Neural progenitor cell (in vitro differentiated cells): ENCODE data around the gene OVCA2. TPM values are rescaled to one million over a fixed set of nuclear protein-coding genes. Genes with fewer than 3 reads are reported as not detected.

Source experiments
- DNase-seq: peaks from one replicate; pipeline ENCODE4 v3.0.0-alpha.2; 2016; ENCODE audit warnings: low spot score
- H2AFZ ChIP-seq: fragments of 200-600 bp; sonication (generic); replicated peaks from 2 replicates; pipeline ENCODE4 v1.6.1; 2016; ENCODE audit warnings: antibody characterized with exemption
- H3F3A ChIP-seq: fragments of 200-600 bp; sonication (generic); 2 replicates; pipeline ENCODE4 v1.6.1; 2016; ENCODE audit warnings: antibody characterized with exemption, low read depth
- H3K27ac ChIP-seq: fragments of 200-600 bp; sonication (generic); 2 replicates; pipeline ENCODE4 v1.5.1; 2016; ENCODE audit warnings: mild to moderate bottlenecking
- H3K27me3 ChIP-seq: fragments of 200-600 bp; sonication (generic); 2 replicates; pipeline ENCODE4 v1.6.1; 2016; ENCODE audit warnings: mild to moderate bottlenecking, moderate library complexity
- H3K36me3 ChIP-seq: fragments of 200-600 bp; sonication (generic); 2 replicates; pipeline ENCODE4 v1.5.1; 2016
- H3K4me1 ChIP-seq: fragments of 200-600 bp; sonication (generic); 2 replicates; pipeline ENCODE4 v1.6.1; 2016; ENCODE audit warnings: mixed run types
- H3K4me2 ChIP-seq: fragments of 200-600 bp; sonication (generic); 2 replicates; pipeline ENCODE4 v1.6.1; 2016
- H3K4me3 ChIP-seq: fragments of 200-600 bp; sonication (generic); 2 replicates; pipeline ENCODE4 v1.5.1; 2016
- H3K79me2 ChIP-seq: fragments of 200-600 bp; sonication (generic); 2 replicates; pipeline ENCODE4 v1.6.1; 2016; ENCODE audit warnings: low read depth
- H3K9ac ChIP-seq: fragments of 200-600 bp; sonication (generic); 2 replicates; pipeline ENCODE4 v1.6.1; 2016
- H3K9me3 ChIP-seq: fragments of 200-600 bp; sonication (generic); 2 replicates; pipeline ENCODE4 v1.5.1; 2016; ENCODE audit warnings: low read depth
- H4K20me1 ChIP-seq: fragments of 200-600 bp; sonication (generic); 2 replicates; pipeline ENCODE4 v1.6.1; 2016; ENCODE audit warnings: low read depth
- H3K27ac Mint-ChIP-seq: 3 replicates; pipeline ENCODE4 v1.8.0; 2021; ENCODE audit warnings: mixed read lengths
- H3K27me3 Mint-ChIP-seq: 2 replicates; pipeline ENCODE4 v1.8.0; 2022; ENCODE audit warnings: low read depth, mild to moderate bottlenecking, inconsistent platforms, moderate library complexity, mixed read lengths; ENCODE audit not compliant: insufficient read depth
- H3K36me3 Mint-ChIP-seq: 3 replicates; pipeline ENCODE4 v1.8.0; 2021; ENCODE audit warnings: mixed read lengths
- H3K4me1 Mint-ChIP-seq: 3 replicates; pipeline ENCODE4 v1.8.0; 2021; ENCODE audit warnings: mixed read lengths
- H3K4me3 Mint-ChIP-seq: 3 replicates; pipeline ENCODE4 v1.8.0; 2021; ENCODE audit warnings: mild to moderate bottlenecking, moderate library complexity, mixed read lengths
- H3K9me3 Mint-ChIP-seq: 3 replicates; pipeline ENCODE4 v1.8.0; 2020; ENCODE audit warnings: mixed read lengths
- EZH2 ChIP-seq: fragments of 200-600 bp; sonication (generic); IDR thresholded peaks from 2 replicates; pipeline ENCODE4 v1.6.1; 2017; ENCODE audit warnings: antibody characterized with exemption, mild to moderate bottlenecking, moderate library complexity
- EZH2phosphoT487 ChIP-seq: fragments of 200-600 bp; sonication (generic); IDR thresholded peaks from 2 replicates; pipeline ENCODE4 v1.6.1; 2017; ENCODE audit warnings: antibody characterized with exemption
- microRNA counts: library from miRNA; unstranded; fragments of <30 nt; microRNA quantifications from one replicate; lab custom pipeline; 2016
- microRNA-seq: library from miRNA; unstranded; fragments of <30 nt; microRNA quantifications from one replicate; pipeline ENCODE4, GENCODE V29; 2016
- small RNA-seq: library from RNA; depleted of rRNA; stranded (forward); fragments of <200 nt; gene quantifications from one replicate; pipeline ENCODE3, GENCODE V24; 2015
- total RNA-seq: library from RNA; depleted of rRNA; stranded (reverse); fragments of >200 nt; gene quantifications from 2 replicates; pipeline ENCODE4 v1.2.3, GENCODE V29; 2015; ENCODE audit warnings: low replicate concordance
- TF ChIP-seq, protein P1 (sequence below): fragments of 200-600 bp; sonication (generic); IDR thresholded peaks from 2 replicates; pipeline ENCODE4 v1.5.1; 2017; ENCODE audit warnings: antibody characterized with exemption, mild to moderate bottlenecking

Gene OVCA2
- total RNA-seq, 1 donor from 2014 or later, result 5.4 TPM

GRCh38 chr17:2090210-2090641 lies 48.4 kb downstream of the OVCA2 start:
- no peaks in the 10 kb centered on the region for H3K79me2 ChIP-seq
- no peak overlapping the region for H2AFZ ChIP-seq
- Mint-ChIP-seq H3K4me1 (peaks cover 32% of the 10 kb centered on the region), H3K36me3 (peaks cover 13% of the 10 kb centered on the region), H3K27ac (no peak overlapping the region), H3K4me3 (no peak overlapping the region), H3K27me3 (no peaks in the 10 kb centered on the region), H3K9me3 (no peaks in the 10 kb centered on the region)
- no peaks in the 10 kb centered on the region for H3K36me3 ChIP-seq
- H4K20me1 ChIP-seq, result peaks cover 12% of the 10 kb centered on the region
- no peak overlapping the region for H3K9ac ChIP-seq
- H3K4me3 ChIP-seq, result no peak overlapping the region
- DNase-seq, result no peak
- peaks cover 5% of the 10 kb centered on the region for H3F3A ChIP-seq
- H3K4me2 ChIP-seq, result no peak overlapping the region
- no peaks in the 10 kb centered on the region for H3K27me3 ChIP-seq
- no peaks in the 10 kb centered on the region for H3K9me3 ChIP-seq
- H3K4me1 ChIP-seq, result peaks cover 24% of the 10 kb centered on the region
- no peak overlapping the region for H3K27ac ChIP-seq
- TF ChIP-seq, protein P1, sequence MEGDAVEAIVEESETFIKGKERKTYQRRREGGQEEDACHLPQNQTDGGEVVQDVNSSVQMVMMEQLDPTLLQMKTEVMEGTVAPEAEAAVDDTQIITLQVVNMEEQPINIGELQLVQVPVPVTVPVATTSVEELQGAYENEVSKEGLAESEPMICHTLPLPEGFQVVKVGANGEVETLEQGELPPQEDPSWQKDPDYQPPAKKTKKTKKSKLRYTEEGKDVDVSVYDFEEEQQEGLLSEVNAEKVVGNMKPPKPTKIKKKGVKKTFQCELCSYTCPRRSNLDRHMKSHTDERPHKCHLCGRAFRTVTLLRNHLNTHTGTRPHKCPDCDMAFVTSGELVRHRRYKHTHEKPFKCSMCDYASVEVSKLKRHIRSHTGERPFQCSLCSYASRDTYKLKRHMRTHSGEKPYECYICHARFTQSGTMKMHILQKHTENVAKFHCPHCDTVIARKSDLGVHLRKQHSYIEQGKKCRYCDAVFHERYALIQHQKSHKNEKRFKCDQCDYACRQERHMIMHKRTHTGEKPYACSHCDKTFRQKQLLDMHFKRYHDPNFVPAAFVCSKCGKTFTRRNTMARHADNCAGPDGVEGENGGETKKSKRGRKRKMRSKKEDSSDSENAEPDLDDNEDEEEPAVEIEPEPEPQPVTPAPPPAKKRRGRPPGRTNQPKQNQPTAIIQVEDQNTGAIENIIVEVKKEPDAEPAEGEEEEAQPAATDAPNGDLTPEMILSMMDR, result no peak
- TF ChIP-seq EZH2 (no peak), EZH2phosphoT487 (no peak)

DNA sequence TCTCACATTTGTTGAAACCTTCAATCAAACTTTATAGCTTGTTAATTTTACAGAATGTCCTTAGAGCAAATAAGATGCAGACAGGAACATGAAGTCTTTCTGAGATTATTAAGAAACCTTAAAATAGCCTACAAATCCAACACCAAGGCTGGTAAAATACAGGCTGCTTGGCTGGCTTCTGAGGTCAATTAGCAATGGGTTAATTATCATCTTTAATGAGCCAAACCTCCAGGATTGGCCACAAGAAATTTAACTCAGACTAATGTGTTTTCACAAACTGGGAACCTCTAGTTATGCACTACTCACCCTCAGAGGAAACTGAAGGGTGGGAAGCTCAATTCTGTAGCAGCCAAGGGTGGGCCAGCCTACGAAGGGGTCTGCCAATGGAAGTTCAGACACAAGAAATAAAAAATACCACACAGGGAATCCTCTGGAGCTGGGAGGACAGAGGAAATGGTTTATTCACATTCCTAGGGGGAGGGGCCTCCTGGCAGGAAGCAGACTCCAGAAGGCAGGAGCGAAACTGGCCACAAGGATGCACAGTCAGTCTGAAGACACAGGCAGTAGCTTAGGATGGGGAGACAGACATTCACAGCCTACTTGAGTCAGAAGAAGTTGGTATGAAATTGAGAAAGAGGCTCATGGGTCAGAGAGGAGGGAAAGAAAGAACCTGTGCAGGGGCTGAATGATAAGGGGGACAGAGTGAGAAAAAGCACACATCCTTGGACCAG lies 49.1 kb downstream of the OVCA2 start:
- no peak overlapping the region for H3K4me3 ChIP-seq
- H3K27me3 ChIP-seq, result no peaks in the 10 kb centered on the region
- H2AFZ ChIP-seq, result no peak overlapping the region
- peaks cover 9% of the 10 kb centered on the region for H3F3A ChIP-seq
- DNase-seq, result peak; percentile 74
- Mint-ChIP-seq H3K27me3 (no peaks in the 10 kb centered on the region), H3K27ac (no peak overlapping the region), H3K4me1 (peaks cover 38% of the 10 kb centered on the region), H3K36me3 (peaks cover 13% of the 10 kb centered on the region), H3K4me3 (no peak overlapping the region), H3K9me3 (no peaks in the 10 kb centered on the region)
- H3K9ac ChIP-seq, result no peak overlapping the region
- H4K20me1 ChIP-seq, result peaks cover 16% of the 10 kb centered on the region
- no peaks in the 10 kb centered on the region for H3K36me3 ChIP-seq
- H3K27ac ChIP-seq, result no peak overlapping the region
- peaks cover 32% of the 10 kb centered on the region for H3K4me1 ChIP-seq
- no peaks in the 10 kb centered on the region for H3K9me3 ChIP-seq
- TF ChIP-seq, protein P1, result peak; percentile 23
- no peak for TF ChIP-seq EZH2phosphoT487
- no peak for TF ChIP-seq EZH2
- no peaks in the 10 kb centered on the region for H3K79me2 ChIP-seq
- no peak overlapping the region for H3K4me2 ChIP-seq

- no peak overlapping the region for H3K4me2 ChIP-seq
- no peak overlapping the region for H3K4me3 ChIP-seq
- no peak for DNase-seq
- Mint-ChIP-seq H3K4me3 (no peak overlapping the region), H3K9me3 (no peaks in the 10 kb centered on the region), H3K36me3 (peaks cover 18% of the 10 kb centered on the region), H3K27me3 (no peaks in the 10 kb centered on the region), H3K27ac (no peak overlapping the region), H3K4me1 (peaks cover 43% of the 10 kb centered on the region)
- H3F3A ChIP-seq, result peaks cover 12% of the 10 kb centered on the region
- no peak overlapping the region for H3K9ac ChIP-seq
- H4K20me1 ChIP-seq, result peaks cover 23% of the 10 kb centered on the region
- no peaks in the 10 kb centered on the region for H3K36me3 ChIP-seq
- H2AFZ ChIP-seq, result no peak overlapping the region
- H3K4me1 ChIP-seq, result peaks cover 37% of the 10 kb centered on the region
- no peaks in the 10 kb centered on the region for H3K27me3 ChIP-seq
- no peak overlapping the region for H3K27ac ChIP-seq
- TF ChIP-seq, protein P1, result no peak
- TF ChIP-seq EZH2phosphoT487, result no peak
- TF ChIP-seq EZH2, result no peak
- H3K9me3 ChIP-seq, result no peaks in the 10 kb centered on the region
- no peaks in the 10 kb centered on the region for H3K79me2 ChIP-seq
These were observed 50.4 kb downstream of the OVCA2 start for GRCh38 chr17:2092253-2092652.

MicroRNAs within 50 kb of the gene (microRNA counts, 767-probe panel; counts per million panel counts)
- microRNA hsa-miR-132-3p (lab: Ali Mortazavi, UCI), result 460 counts per million, percentile 90 among the panel's probes with 10 or more counts
- 460 counts per million, percentile 90 among the panel's probes with 10 or more counts for microRNA hsa-miR-212-3p (lab: Ali Mortazavi, UCI)

Small RNA genes lying within 50 kb of the gene (microRNA-seq; reads per million reads assigned to microRNA genes)
- gene MIR132 (40.7 reads per million, percentile 65 among the genes with 10 or more reads in this experiment), gene MIR212 (1.6 reads per million)

Small RNA genes lying within 50 kb of the gene (small RNA-seq; reads per million reads assigned to genes)
- not detected for gene AC090617.9
- gene MIR132, result 0.66 reads per million, percentile 66 among the genes with 10 or more reads in this experiment
- gene MIR212, result 0.16 reads per million
- not detected for gene OVCA2

Other genes with a start within 250 kb of the OVCA2 start
- 24.0 and 24.4 TPM in 2 replicates for gene SMYD4, start 212.1 kb upstream of the OVCA2 start, total RNA-seq
- gene RPA1, start 212.0 kb upstream of the OVCA2 start, total RNA-seq, result 78.5 and 94.4 TPM in 2 replicates
- 3.4 and 7.2 TPM in 2 replicates for gene RTN4RL1, start 16.7 kb upstream of the OVCA2 start, total RNA-seq
- 21.1 and 28.0 TPM in 2 replicates for gene DPH1, start 11.9 kb upstream of the OVCA2 start, total RNA-seq
- 0.62 TPM in 1 of 2 replicates, not detected in the other for gene HIC1, start 13.1 kb downstream of the OVCA2 start, total RNA-seq